ENCODE measurements around the gene NXPE4.
"Not testable (repeated sequence)": the region's sequence is repeated elsewhere in the genome, so short reads cannot be mapped to it uniquely, and the experiment has no call there.

NXPE4 gene

GRCh38 chr11:114595571-114595970 is at the start of gene NXPE4:
Gene NXPE4 (minus strand): TSS chr11:114595786. CDS start chr11:114594759, 1,027 bp downstream.
- no peak for DNase-seq

GRCh38 chr11:114639440-114639839 is 43.9 kb upstream of the NXPE4 start:
- not testable (repeated sequence) for DNase-seq

- DNase-seq = not testable (repeated sequence)
Measured at GRCh38 chr11:114631445-114631965, 35.9 kb upstream of the NXPE4 start.

GRCh38 chr11:114625294-114625693 is 29.7 kb upstream of the NXPE4 start:
- no peak for DNase-seq

- no peak for DNase-seq
Measured at GRCh38 chr11:114624455-114625207, 29.0 kb upstream of the NXPE4 start.

GRCh38 chr11:114623720-114624119 is 28.1 kb upstream of the NXPE4 start:
- DNase-seq = no peak

GRCh38 chr11:114622858-114623257 is 27.3 kb upstream of the NXPE4 start:
- no peak for DNase-seq

- DNase-seq = no peak
Measured at GRCh38 chr11:114621950-114622809, 26.6 kb upstream of the NXPE4 start.

GRCh38 chr11:114621072-114621471 is 25.5 kb upstream of the NXPE4 start:
- DNase-seq = no peak

- DNase-seq = no peak
Measured at GRCh38 chr11:114619659-114620173, 24.1 kb upstream of the NXPE4 start.

- DNase-seq = no peak
Measured at GRCh38 chr11:114618139-114618538, 22.6 kb upstream of the NXPE4 start.

- DNase-seq = no peak
Measured at GRCh38 chr11:114617157-114618124, 21.9 kb upstream of the NXPE4 start.

- no peak for DNase-seq
Measured at GRCh38 chr11:114616516-114616915, 20.9 kb upstream of the NXPE4 start.

GRCh38 chr11:114615448-114616361 is 20.1 kb upstream of the NXPE4 start:
- no peak for DNase-seq

GRCh38 chr11:114614127-114614720 is 18.6 kb upstream of the NXPE4 start:
- DNase-seq = no peak

GRCh38 chr11:114613094-114613493 is 17.5 kb upstream of the NXPE4 start:
- DNase-seq = not testable (repeated sequence)

GRCh38 chr11:114612686-114613085 is 17.1 kb upstream of the NXPE4 start:
- no peak for DNase-seq

GRCh38 chr11:114612199-114612598 is 16.6 kb upstream of the NXPE4 start:
- DNase-seq = not testable (repeated sequence)

- DNase-seq = no peak
Measured at GRCh38 chr11:114610984-114611944, 15.7 kb upstream of the NXPE4 start.
